Activated CD8-positive, alpha-beta T cell treated with anti-CD3 and anti-CD28 coated beads for 36 hours (primary cell): ENCODE measurements around the gene TANGO6. TPM values are rescaled to one million over a fixed set of nuclear protein-coding genes. Genes with fewer than 3 reads are reported as not detected.

Source experiments
- ATAC-seq: fragments of 200-7000 bp; cut with Tn5 transposase; one replicate; pipeline ENCODE4 v1.10.0; 2021; ENCODE audit warnings: mild to moderate bottlenecking, moderate library complexity
- CTCF ChIA-PET: fragments of 350-600 bp; sonication (Branson Sonifier 250); formaldehyde crosslinking; loops from one replicate; lab custom pipeline; 2021; ENCODE audit warnings: antibody characterized with exemption; lab: Charles Lee
- POLR2A ChIA-PET: fragments of 350-600 bp; sonication (Branson Sonifier 250); formaldehyde crosslinking; loops from one replicate; lab custom pipeline; 2021; ENCODE audit warnings: antibody characterized with exemption; lab: Charles Lee
- DNase-seq: peaks from one replicate; pipeline ENCODE4 v3.0.0-alpha.2; 2020
- H3K27ac Mint-ChIP-seq: one replicate; pipeline ENCODE4 v1.8.0; 2021; ENCODE audit warnings: mild to moderate bottlenecking, mixed read lengths
- H3K27me3 Mint-ChIP-seq: one replicate; pipeline ENCODE4 v1.8.0; 2021; ENCODE audit warnings: mixed read lengths
- H3K36me3 Mint-ChIP-seq: one replicate; pipeline ENCODE4 v1.8.0; 2021; ENCODE audit warnings: low read depth, mixed read lengths
- H3K4me1 Mint-ChIP-seq: one replicate; pipeline ENCODE4 v1.8.0; 2021; ENCODE audit warnings: low read depth, mixed read lengths
- H3K4me3 Mint-ChIP-seq: one replicate; pipeline ENCODE4 v1.8.0; 2021; ENCODE audit warnings: mild to moderate bottlenecking, moderate library complexity, mixed read lengths
- H3K9me3 Mint-ChIP-seq: one replicate; pipeline ENCODE4 v1.8.0; 2021; ENCODE audit warnings: mixed read lengths
- CTCF ChIP-seq: fragments of 200-600 bp; IDR thresholded peaks from one replicate; pipeline ENCODE4 v1.8.0; 2022; ENCODE audit warnings: antibody characterized with exemption, mild to moderate bottlenecking
- intact Hi-C: fragments of 100-400 bp; cut with micrococcal nuclease; formaldehyde crosslinking; loops from one replicate; pipeline ENCODE4 v1.10.0; 2022
- total RNA-seq, 2 experiments: library from RNA; stranded (reverse); gene quantifications; one replicate each; pipeline ENCODE4 v1.2.3, GENCODE V29; 2021

TANGO6 gene
- total RNA-seq, 2 experiments from 2014 or later = 23.0 to 27.0 TPM

- H3K4me3 Mint-ChIP-seq = no peak overlapping the region
- TF ChIP-seq CTCF = no peak
- no peak overlapping the region for H3K27ac Mint-ChIP-seq
- ATAC-seq (no peak), DNase-seq (no peak)
- no peaks in the 10 kb centered on the region for H3K27me3 Mint-ChIP-seq
- POLR2A ChIA-PET = no interaction called here
- CTCF ChIA-PET = no interaction called here
- H3K4me1 Mint-ChIP-seq = no peaks in the 10 kb centered on the region
- no peaks in the 10 kb centered on the region for H3K9me3 Mint-ChIP-seq
- intact Hi-C loops = no loop called here
- peaks cover 37% of the 10 kb centered on the region for H3K36me3 Mint-ChIP-seq
Measured at GRCh38 chr16:68869492-68870088, 26.3 kb downstream of the TANGO6 start.

- ChIA-PET CTCF (no interaction called here), POLR2A (no interaction called here)
- H3K27me3 Mint-ChIP-seq = no peaks in the 10 kb centered on the region
- no peak for DNase-seq
- no peak overlapping the region for H3K4me3 Mint-ChIP-seq
- TF ChIP-seq CTCF = no peak
- intact Hi-C loops = no loop called here
- ATAC-seq = no peak
- H3K27ac Mint-ChIP-seq = no peak overlapping the region
- H3K9me3 Mint-ChIP-seq = no peaks in the 10 kb centered on the region
- H3K4me1 Mint-ChIP-seq = no peaks in the 10 kb centered on the region
- peaks cover 42% of the 10 kb centered on the region for H3K36me3 Mint-ChIP-seq
Measured at GRCh38 chr16:68873635-68874471, 30.5 kb downstream of the TANGO6 start.

DNA sequence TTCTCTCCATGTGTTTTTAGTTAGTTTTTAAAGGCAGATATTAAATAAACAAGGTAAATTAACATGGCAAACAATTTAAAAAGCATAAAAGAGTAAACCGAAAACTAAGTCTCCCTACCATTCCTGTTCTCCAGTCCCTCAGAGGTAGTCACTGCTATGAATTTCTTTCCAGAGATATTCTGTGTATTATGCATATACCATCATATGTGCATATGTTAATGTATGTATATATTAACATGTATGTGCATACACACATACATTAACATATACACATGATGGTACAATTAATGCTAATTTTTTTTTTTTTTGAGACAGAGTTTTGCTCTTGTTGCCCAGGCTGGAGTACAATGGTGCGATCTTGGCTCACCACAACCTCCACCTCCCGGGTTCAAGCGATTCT is 32.5 kb downstream of the TANGO6 start:
- no peak for TF ChIP-seq CTCF
- DNase-seq (no peak), ATAC-seq (no peak)
- Mint-ChIP-seq H3K4me1 (no peaks in the 10 kb centered on the region), H3K27ac (no peak overlapping the region), H3K36me3 (peaks cover 34% of the 10 kb centered on the region), H3K9me3 (no peaks in the 10 kb centered on the region), H3K4me3 (no peak overlapping the region), H3K27me3 (no peaks in the 10 kb centered on the region)
- ChIA-PET CTCF (no interaction called here), POLR2A (no interaction called here)
- intact Hi-C loops = no loop called here

GRCh38 chr16:68883685-68884084 is 40.4 kb downstream of the TANGO6 start:
- Mint-ChIP-seq H3K4me1 (no peaks in the 10 kb centered on the region), H3K9me3 (no peaks in the 10 kb centered on the region), H3K27ac (no peak overlapping the region), H3K4me3 (no peak overlapping the region), H3K36me3 (peaks cover 20% of the 10 kb centered on the region), H3K27me3 (no peaks in the 10 kb centered on the region)
- intact Hi-C loops = no loop called here
- no peak for DNase-seq
- ChIA-PET POLR2A (no interaction called here), CTCF (no interaction called here)
- no peak for TF ChIP-seq CTCF
- ATAC-seq = no peak

DNA sequence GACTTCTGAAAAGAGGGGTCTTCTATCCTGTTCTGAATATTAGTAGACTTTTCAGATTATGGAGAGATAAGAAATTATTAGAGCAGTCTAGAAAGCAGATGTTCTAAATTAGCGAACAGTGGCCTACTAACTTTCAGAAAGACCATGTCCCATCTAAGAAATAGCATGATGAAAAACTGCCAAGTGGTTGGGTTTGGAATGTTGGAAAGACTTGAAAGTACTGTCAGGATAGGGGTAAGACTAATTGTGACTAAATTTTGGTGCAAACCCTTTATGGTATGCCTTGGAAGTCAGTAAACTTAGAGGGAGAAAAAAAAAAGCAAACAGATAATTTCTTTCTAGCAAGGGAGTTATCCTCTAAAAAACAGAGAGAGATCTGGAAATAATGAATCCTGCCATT is 41.1 kb downstream of the TANGO6 start:
- intact Hi-C loops = no loop called here
- CTCF ChIA-PET = no interaction called here

More for the DNA sequence above, 41.1 kb downstream of the TANGO6 start:
- no peak overlapping the region for H3K27ac Mint-ChIP-seq
- ATAC-seq = no peak
- POLR2A ChIA-PET = no interaction called here
- H3K27me3 Mint-ChIP-seq = no peaks in the 10 kb centered on the region
- no peak for DNase-seq
- peaks cover 20% of the 10 kb centered on the region for H3K36me3 Mint-ChIP-seq
- no peaks in the 10 kb centered on the region for H3K9me3 Mint-ChIP-seq
- no peaks in the 10 kb centered on the region for H3K4me1 Mint-ChIP-seq
- no peak for TF ChIP-seq CTCF
- H3K4me3 Mint-ChIP-seq = no peak overlapping the region
